ENCODE measurements around the gene NUDT3.

Gene NUDT3

DNA sequence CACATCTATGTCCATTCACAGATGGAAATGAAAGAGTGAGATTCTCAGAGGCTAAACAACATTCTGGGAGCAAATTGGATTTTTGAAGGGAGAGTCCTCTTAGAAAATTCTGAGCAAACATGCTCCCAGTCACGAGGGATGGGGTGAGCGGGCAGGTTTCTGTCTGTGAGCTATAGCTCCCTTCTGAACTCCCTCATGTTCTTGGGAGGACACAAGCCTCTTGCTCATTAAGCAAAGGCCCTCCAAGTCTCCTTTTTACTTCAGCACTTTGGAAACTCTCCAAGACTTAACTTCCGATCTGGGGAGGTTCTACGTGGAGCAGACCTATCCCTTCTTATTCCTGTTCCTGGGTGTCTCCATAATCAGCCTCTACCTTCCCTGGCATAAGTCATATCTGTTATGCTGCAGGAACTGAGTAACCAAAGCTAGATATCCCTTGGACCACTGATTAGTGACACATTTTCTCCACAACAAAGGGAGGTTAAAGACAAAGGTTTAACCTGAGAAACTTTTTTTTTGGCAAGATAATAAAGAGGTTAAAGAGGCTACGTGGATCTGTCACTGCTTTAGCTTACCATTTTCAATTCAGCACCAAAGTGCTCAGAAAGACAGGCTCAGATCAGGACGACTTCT, 110.7 kb downstream of the NUDT3 start:
- H3K4me3 ChIP-seq (ENCODE audit: low read depth in 1 of 5, low read length in 5 of 5): no peak overlapping the region
- peaks cover 0 to 3% (median 0%) of the 10 kb centered on the region in 5 donors for H3K9me3 ChIP-seq (ENCODE audit: control insufficient read depth in 5 of 5, low read length in 5 of 5)
- H3K27me3 ChIP-seq (ENCODE audit: control insufficient read depth in 5 of 5, insufficient read depth in 4 of 5, low read length in 5 of 5): no peaks in the 10 kb centered on the region
- H3K27ac ChIP-seq (ENCODE audit: low read depth, low read length): no peak overlapping the region
- H3K4me1 ChIP-seq (ENCODE audit: control insufficient read depth in 5 of 5, insufficient read depth in 5 of 5, low read length in 5 of 5): peaks cover 7 to 50% (median 28%) of the 10 kb centered on the region in 5 donors
- H3K36me3 ChIP-seq (ENCODE audit: control insufficient read depth in 5 of 5, insufficient read depth in 5 of 5, low read length in 5 of 5): peaks cover 0 to 13% (median 3%) of the 10 kb centered on the region in 5 donors
- H3K9ac ChIP-seq (ENCODE audit: low read length in 5 of 5): no peak overlapping the region

DNA sequence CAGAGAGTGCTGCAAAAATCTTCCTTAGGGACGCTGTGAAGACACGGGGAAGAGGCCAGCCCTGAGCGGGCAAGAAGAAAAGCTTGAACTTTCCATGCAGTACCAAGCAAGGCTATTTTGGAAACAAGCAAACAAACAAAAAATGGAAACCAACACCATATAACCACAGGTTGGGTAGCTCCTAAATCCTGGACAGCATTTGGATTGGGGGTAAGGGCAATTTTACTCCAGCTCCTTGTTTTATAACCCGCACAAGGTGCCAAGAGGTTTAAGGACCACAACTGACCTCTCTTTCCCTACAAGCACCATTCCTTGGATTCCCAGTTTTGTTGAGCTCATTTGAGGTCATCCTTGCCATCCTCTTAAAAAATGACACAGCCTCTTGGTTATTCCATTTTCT, 112.3 kb downstream of the NUDT3 start:
- Histone ChIP-seq H3K36me3 (ENCODE audit: control insufficient read depth in 5 of 5, insufficient read depth in 5 of 5, low read length in 5 of 5) (peaks cover 0 to 13% (median 3%) of the 10 kb centered on the region in 5 donors), H3K27ac (ENCODE audit: low read depth, low read length) (no peak overlapping the region), H3K27me3 (ENCODE audit: control insufficient read depth in 5 of 5, insufficient read depth in 4 of 5, low read length in 5 of 5) (no peaks in the 10 kb centered on the region), H3K9me3 (ENCODE audit: control insufficient read depth in 5 of 5, low read length in 5 of 5) (peaks cover 0 to 3% (median 0%) of the 10 kb centered on the region in 5 donors), H3K4me3 (ENCODE audit: low read depth in 1 of 5, low read length in 5 of 5) (no peak overlapping the region), H3K4me1 (ENCODE audit: control insufficient read depth in 5 of 5, insufficient read depth in 5 of 5, low read length in 5 of 5) (peaks cover 5 to 51% (median 23%) of the 10 kb centered on the region in 5 donors), H3K9ac (ENCODE audit: low read length in 5 of 5) (no peak overlapping the region)

DNA sequence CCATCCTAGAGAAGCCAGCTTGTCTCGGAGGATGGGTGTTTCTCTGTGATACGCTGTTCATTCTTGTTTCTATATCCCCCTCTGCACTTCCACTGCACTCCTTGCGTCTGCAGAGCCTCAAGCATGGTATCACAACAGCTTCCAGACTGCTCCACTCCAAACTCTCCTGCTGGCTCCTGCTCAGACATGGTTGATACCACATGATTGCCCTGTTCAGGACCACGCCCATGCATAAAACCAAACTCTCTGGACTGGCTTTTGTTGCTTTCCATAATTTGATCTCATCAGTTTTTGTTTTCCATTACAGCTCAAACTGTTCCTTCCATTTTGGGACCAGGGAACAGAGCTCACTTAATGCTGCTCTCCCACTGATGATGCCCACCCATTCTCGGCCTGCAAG, 113.6 kb downstream of the NUDT3 start:
- H3K36me3 ChIP-seq (ENCODE audit: control insufficient read depth in 5 of 5, insufficient read depth in 5 of 5, low read length in 5 of 5): peaks cover 0 to 13% (median 3%) of the 10 kb centered on the region in 5 donors
- no peaks in the 10 kb centered on the region for H3K9me3 ChIP-seq (ENCODE audit: control insufficient read depth in 5 of 5, low read length in 5 of 5)
- H3K4me1 ChIP-seq (ENCODE audit: control insufficient read depth in 5 of 5, insufficient read depth in 5 of 5, low read length in 5 of 5): peaks cover 0 to 42% (median 10%) of the 10 kb centered on the region in 5 donors
- H3K27ac ChIP-seq (ENCODE audit: low read depth, low read length): no peak overlapping the region
- no peaks in the 10 kb centered on the region for H3K27me3 ChIP-seq (ENCODE audit: control insufficient read depth in 5 of 5, insufficient read depth in 4 of 5, low read length in 5 of 5)
- H3K4me3 ChIP-seq (ENCODE audit: low read depth in 1 of 5, low read length in 5 of 5): no peak overlapping the region
- H3K9ac ChIP-seq (ENCODE audit: low read length in 5 of 5): no peak overlapping the region

DNA sequence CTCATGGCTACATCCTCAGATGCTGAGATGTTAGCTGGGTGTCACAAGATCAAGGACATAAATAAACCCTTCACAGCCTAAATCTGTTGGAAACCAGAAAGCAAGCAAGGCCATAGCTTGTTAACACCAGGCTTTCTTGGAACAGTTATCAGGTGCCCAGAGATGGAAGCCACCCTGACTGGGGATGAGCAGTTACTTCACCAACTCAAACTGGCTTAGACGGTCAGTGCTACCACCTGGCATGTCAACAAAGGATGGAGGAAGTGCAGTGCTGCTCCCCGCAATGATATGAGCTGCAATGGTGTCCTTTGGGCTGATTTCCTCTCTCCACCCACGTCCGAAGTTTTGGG, 114.7 kb downstream of the NUDT3 start:
- H3K27me3 ChIP-seq (ENCODE audit: control insufficient read depth in 5 of 5, insufficient read depth in 4 of 5, low read length in 5 of 5): no peaks in the 10 kb centered on the region
- no peak overlapping the region for H3K9ac ChIP-seq (ENCODE audit: low read length in 5 of 5)
- H3K36me3 ChIP-seq (ENCODE audit: control insufficient read depth in 5 of 5, insufficient read depth in 5 of 5, low read length in 5 of 5): peaks cover 0 to 13% (median 3%) of the 10 kb centered on the region in 5 donors
- peaks cover 1 to 46% (median 8%) of the 10 kb centered on the region in 5 donors for H3K4me1 ChIP-seq (ENCODE audit: control insufficient read depth in 5 of 5, insufficient read depth in 5 of 5, low read length in 5 of 5)
- no peak overlapping the region for H3K27ac ChIP-seq (ENCODE audit: low read depth, low read length)
- no peak overlapping the region for H3K4me3 ChIP-seq (ENCODE audit: low read depth in 1 of 5, low read length in 5 of 5)
- H3K9me3 ChIP-seq (ENCODE audit: control insufficient read depth in 5 of 5, low read length in 5 of 5): no peaks in the 10 kb centered on the region

DNA sequence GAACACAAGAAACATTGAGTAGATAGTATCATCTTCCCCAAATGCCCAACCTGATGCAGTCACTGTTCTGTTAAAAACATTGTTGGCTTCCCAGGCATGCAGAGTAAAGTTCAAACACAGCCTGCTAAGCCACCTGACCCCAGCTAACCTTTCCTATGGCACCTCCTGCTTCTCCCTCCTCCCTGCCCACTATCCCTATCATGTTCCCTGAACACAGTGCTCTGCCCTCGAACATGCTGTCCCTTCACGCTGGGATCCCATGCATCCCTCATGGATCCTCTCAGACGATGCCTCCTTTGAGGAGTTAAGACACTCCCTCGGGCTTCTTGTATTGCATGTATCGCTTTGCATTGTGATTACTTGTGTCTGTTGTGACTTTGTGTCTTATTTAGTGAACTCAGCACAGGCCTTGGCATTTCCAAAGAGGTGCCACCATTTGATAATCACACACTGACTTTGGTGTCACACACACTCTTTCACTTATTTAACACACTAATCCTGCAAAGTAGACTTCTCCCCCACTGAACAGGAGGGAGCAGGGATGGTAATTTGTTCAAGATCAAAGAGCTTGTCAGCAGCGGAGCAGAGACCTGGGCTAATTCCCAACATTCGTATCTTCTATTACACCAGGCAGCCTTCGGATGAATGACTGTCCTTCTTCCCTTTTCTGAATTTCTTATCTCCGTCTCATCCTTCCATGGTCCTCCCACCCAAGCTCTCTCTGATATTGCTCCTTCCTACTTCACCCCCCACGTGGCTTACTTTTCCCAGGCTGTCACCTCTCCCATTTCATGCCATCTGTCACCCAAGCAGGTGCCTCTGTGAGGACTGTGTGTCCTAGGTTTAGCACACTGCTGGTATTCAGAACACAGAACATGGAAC, 115.3 kb downstream of the NUDT3 start:
- Histone ChIP-seq H3K27me3 (ENCODE audit: control insufficient read depth in 5 of 5, insufficient read depth in 4 of 5, low read length in 5 of 5) (no peaks in the 10 kb centered on the region), H3K4me3 (ENCODE audit: low read depth in 1 of 5, low read length in 5 of 5) (no peak overlapping the region), H3K9me3 (ENCODE audit: control insufficient read depth in 5 of 5, low read length in 5 of 5) (no peaks in the 10 kb centered on the region), H3K9ac (ENCODE audit: low read length in 5 of 5) (no peak overlapping the region), H3K4me1 (ENCODE audit: control insufficient read depth in 5 of 5, insufficient read depth in 5 of 5, low read length in 5 of 5) (peaks cover 1 to 45% (median 13%) of the 10 kb centered on the region in 5 donors), H3K27ac (ENCODE audit: low read depth, low read length) (no peak overlapping the region), H3K36me3 (ENCODE audit: control insufficient read depth in 5 of 5, insufficient read depth in 5 of 5, low read length in 5 of 5) (peaks cover 0 to 13% (median 3%) of the 10 kb centered on the region in 5 donors)

DNA sequence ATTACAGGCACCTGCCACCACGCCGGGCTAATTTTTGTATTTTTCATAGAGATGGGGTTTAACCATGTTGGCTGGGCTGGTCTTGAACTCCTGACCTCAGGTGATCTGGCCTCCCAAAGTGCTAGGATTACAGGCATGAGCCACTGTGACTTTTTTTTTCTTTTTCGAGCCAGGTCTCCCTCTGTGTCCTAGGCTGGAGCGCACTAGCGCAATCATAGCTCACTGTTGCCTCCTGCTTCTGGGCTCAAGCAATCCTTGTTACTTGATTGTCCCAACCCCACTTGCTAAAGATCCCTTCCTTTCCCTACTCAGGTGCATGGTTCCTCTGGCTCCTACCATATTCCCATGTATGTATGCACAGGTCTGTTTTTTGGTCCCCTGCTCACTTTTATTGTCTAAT, 116.3 kb downstream of the NUDT3 start:
- Histone ChIP-seq H3K9ac (ENCODE audit: low read length in 5 of 5) (no peak overlapping the region), H3K9me3 (ENCODE audit: control insufficient read depth in 5 of 5, low read length in 5 of 5) (no peaks in the 10 kb centered on the region), H3K27ac (ENCODE audit: low read depth, low read length) (no peak overlapping the region), H3K4me3 (ENCODE audit: low read depth in 1 of 5, low read length in 5 of 5) (no peak overlapping the region), H3K27me3 (ENCODE audit: control insufficient read depth in 5 of 5, insufficient read depth in 4 of 5, low read length in 5 of 5) (no peaks in the 10 kb centered on the region), H3K4me1 (ENCODE audit: control insufficient read depth in 5 of 5, insufficient read depth in 5 of 5, low read length in 5 of 5) (peaks cover 1 to 45% (median 14%) of the 10 kb centered on the region in 5 donors), H3K36me3 (ENCODE audit: control insufficient read depth in 5 of 5, insufficient read depth in 5 of 5, low read length in 5 of 5) (peaks cover 0 to 13% (median 3%) of the 10 kb centered on the region in 5 donors)

DNA sequence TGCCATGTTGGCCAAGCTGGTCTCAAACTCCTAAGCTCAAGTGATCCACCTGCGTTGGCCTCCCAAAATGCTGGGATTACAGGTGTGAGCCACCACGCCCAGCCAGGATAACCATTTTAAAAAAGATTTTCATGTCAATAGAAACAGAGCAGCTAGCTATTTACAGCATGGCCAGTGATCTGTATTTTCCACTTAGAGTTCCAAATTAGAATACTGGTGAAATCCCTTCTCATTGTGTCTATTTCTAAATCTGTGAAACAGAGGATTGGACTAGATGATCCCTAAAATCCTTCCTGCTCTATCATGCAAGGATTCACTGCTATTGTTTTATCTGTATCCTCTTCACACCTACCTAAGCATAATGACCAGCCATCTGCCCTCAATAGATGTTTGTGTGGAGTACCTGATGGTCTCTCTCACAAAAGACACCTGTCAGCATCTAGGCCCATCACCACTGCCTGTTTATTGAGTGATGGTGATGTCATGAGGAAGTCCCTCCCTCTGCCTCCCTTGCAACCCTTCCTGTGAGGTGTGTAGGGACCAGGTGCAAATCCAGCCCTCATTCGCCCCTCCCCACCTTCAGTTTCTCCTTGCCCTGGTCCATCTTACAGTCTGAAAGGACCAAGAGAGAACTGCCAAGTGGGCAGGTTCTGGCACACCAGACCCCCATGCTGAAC, 117.2 kb downstream of the NUDT3 start:
- H3K27me3 ChIP-seq (ENCODE audit: control insufficient read depth in 5 of 5, insufficient read depth in 4 of 5, low read length in 5 of 5): no peaks in the 10 kb centered on the region
- no peaks in the 10 kb centered on the region for H3K9me3 ChIP-seq (ENCODE audit: control insufficient read depth in 5 of 5, low read length in 5 of 5)
- no peak overlapping the region for H3K9ac ChIP-seq (ENCODE audit: low read length in 5 of 5)
- peaks cover 1 to 44% (median 14%) of the 10 kb centered on the region in 5 donors for H3K4me1 ChIP-seq (ENCODE audit: control insufficient read depth in 5 of 5, insufficient read depth in 5 of 5, low read length in 5 of 5)
- no peak overlapping the region for H3K27ac ChIP-seq (ENCODE audit: low read depth, low read length)
- peaks cover 0 to 8% (median 3%) of the 10 kb centered on the region in 5 donors for H3K36me3 ChIP-seq (ENCODE audit: control insufficient read depth in 5 of 5, insufficient read depth in 5 of 5, low read length in 5 of 5)
- H3K4me3 ChIP-seq (ENCODE audit: low read depth in 1 of 5, low read length in 5 of 5): no peak overlapping the region

DNA sequence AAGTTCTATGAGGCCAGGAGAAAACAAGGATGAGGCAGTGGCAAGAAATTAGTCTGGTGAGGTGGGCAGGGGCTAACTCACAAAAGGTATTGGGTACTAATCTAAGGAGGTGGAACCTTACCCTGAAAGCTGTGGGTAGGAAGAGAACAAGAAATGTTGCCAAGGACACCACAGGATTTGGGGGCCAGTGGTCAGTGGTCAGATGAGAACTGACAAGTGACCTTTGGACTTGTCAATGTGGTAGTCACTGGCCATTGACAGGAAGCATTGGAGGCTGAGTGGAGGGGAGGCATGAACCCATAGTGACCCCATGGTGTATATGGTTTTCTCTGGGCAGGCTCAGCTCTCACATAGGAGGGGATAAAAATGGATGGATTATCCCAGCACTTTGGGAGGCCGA, 118.3 kb downstream of the NUDT3 start:
- no peaks in the 10 kb centered on the region for H3K27me3 ChIP-seq (ENCODE audit: control insufficient read depth in 5 of 5, insufficient read depth in 4 of 5, low read length in 5 of 5)
- H3K27ac ChIP-seq (ENCODE audit: low read depth, low read length): no peak overlapping the region
- no peak overlapping the region for H3K4me3 ChIP-seq (ENCODE audit: low read depth in 1 of 5, low read length in 5 of 5)
- H3K4me1 ChIP-seq (ENCODE audit: control insufficient read depth in 5 of 5, insufficient read depth in 5 of 5, low read length in 5 of 5): peaks cover 1 to 36% (median 14%) of the 10 kb centered on the region in 5 donors
- no peaks in the 10 kb centered on the region for H3K9me3 ChIP-seq (ENCODE audit: control insufficient read depth in 5 of 5, low read length in 5 of 5)
- no peak overlapping the region for H3K9ac ChIP-seq (ENCODE audit: low read length in 5 of 5)
- no peaks in the 10 kb centered on the region for H3K36me3 ChIP-seq (ENCODE audit: control insufficient read depth in 5 of 5, insufficient read depth in 5 of 5, low read length in 5 of 5)

DNA sequence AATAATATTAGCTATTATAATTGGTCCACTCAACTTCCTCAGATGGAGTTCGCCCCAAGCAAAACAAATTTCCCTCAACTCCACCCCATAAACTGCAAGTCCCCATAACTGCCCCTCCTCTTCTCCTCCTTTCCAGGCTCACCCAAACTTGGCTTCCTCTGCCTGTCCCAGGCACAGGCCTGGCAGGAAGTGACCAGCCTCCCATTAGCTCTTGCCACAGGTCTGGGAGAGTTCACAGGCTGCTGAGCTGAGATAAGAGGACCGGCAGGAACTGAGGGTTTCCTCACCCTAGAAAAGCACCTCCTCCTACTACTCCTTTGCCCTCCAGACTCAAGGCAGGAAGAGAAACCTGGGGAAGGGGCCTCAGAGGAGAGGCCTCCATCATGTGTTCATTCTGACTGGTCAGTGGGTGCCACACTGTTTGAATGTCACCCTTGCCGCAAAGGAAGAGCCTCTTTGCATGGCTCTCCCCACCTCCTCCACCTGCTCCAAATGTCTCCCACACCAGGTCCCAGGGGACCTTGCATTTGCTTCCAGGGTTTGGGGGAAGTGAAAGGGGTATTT, 119.1 kb downstream of the NUDT3 start:
- H3K27ac ChIP-seq (ENCODE audit: low read depth, low read length): no peak overlapping the region
- H3K36me3 ChIP-seq (ENCODE audit: control insufficient read depth in 5 of 5, insufficient read depth in 5 of 5, low read length in 5 of 5): no peaks in the 10 kb centered on the region
- H3K9ac ChIP-seq (ENCODE audit: low read length in 5 of 5): no peak overlapping the region
- H3K4me1 ChIP-seq (ENCODE audit: control insufficient read depth in 5 of 5, insufficient read depth in 5 of 5, low read length in 5 of 5): peaks cover 1 to 36% (median 14%) of the 10 kb centered on the region in 5 donors
- H3K9me3 ChIP-seq (ENCODE audit: control insufficient read depth in 5 of 5, low read length in 5 of 5): no peaks in the 10 kb centered on the region
- H3K4me3 ChIP-seq (ENCODE audit: low read depth in 1 of 5, low read length in 5 of 5): no peak overlapping the region
- H3K27me3 ChIP-seq (ENCODE audit: control insufficient read depth in 5 of 5, insufficient read depth in 4 of 5, low read length in 5 of 5): no peaks in the 10 kb centered on the region
